Measurements from ENCODE around the gene RANBP3.
"Not testable (repeated sequence)": the region's sequence is repeated elsewhere in the genome, so short reads cannot be mapped to it uniquely, and the experiment has no call there.

RANBP3 gene

GRCh38 chr19:5977785-5978605, at the start of gene RANBP3:
Gene RANBP3, minus strand, starts transcription at chr19:5978140. Its CDS starts 58 bp downstream, at chr19:5978082.
- DNase-seq: peak; percentile 95

GRCh38 chr19:6026390-6027227, 48.7 kb upstream of the RANBP3 start:
- no peak for DNase-seq

GRCh38 chr19:6024756-6025155, 46.8 kb upstream of the RANBP3 start:
- DNase-seq: not testable (repeated sequence)

- DNase-seq: no peak
Observed at GRCh38 chr19:6023936-6024335, 46.0 kb upstream of the RANBP3 start.

- DNase-seq: no peak
Observed at GRCh38 chr19:6023085-6023682, 45.2 kb upstream of the RANBP3 start.

- DNase-seq: no peak
Observed at GRCh38 chr19:6022570-6023064, 44.7 kb upstream of the RANBP3 start.

GRCh38 chr19:6021878-6022569, 44.1 kb upstream of the RANBP3 start:
- peak; percentile 39 for DNase-seq

- DNase-seq: no peak
Observed at GRCh38 chr19:6020972-6021805, 43.2 kb upstream of the RANBP3 start.

- no peak for DNase-seq
Observed at GRCh38 chr19:6020166-6020882, 42.4 kb upstream of the RANBP3 start.

GRCh38 chr19:6018786-6019185, 40.8 kb upstream of the RANBP3 start:
- DNase-seq: no peak

- no peak for DNase-seq
Observed at GRCh38 chr19:6017576-6017975, 39.6 kb upstream of the RANBP3 start.

GRCh38 chr19:6015841-6016545, 38.1 kb upstream of the RANBP3 start:
- no peak for DNase-seq

- DNase-seq: peak; percentile 47
Observed at GRCh38 chr19:6014551-6015135, 36.7 kb upstream of the RANBP3 start.

- no peak for DNase-seq
Observed at GRCh38 chr19:6012426-6013170, 34.7 kb upstream of the RANBP3 start.

GRCh38 chr19:6011794-6012193, 33.9 kb upstream of the RANBP3 start:
- DNase-seq: no peak

- no peak for DNase-seq
Observed at GRCh38 chr19:6011206-6011605, 33.3 kb upstream of the RANBP3 start.

- no peak for DNase-seq
Observed at GRCh38 chr19:6010107-6010506, 32.2 kb upstream of the RANBP3 start.

GRCh38 chr19:6007866-6008265, 29.9 kb upstream of the RANBP3 start:
- no peak for DNase-seq

GRCh38 chr19:6006896-6007295, 29.0 kb upstream of the RANBP3 start:
- DNase-seq: no peak

All from NCI-H524 treated with DMSO at 0.1 percent for 48 hours (cell line).